NCI-H526 (cell line): ENCODE data around the gene RILPL2.
A peak's percentile ranks its signal among the peaks of the same experiment; 100 is the strongest.
"Not testable (repeated sequence)": the region's sequence is repeated elsewhere in the genome, so short reads cannot be mapped to it uniquely, and the experiment has no call there.

Source experiments
- DNase-seq, 2 experiments: peaks; one replicate each; lab custom pipeline; 2025; lab: John Stamatoyannopoulos, UW

RILPL2 gene

GRCh38 chr12:123436017-123436964, at the start of gene RILPL2:
RILPL2 (minus strand) TSS chr12:123436684; CDS start chr12:123436420, 264 bp downstream.
- peak in 1 of 2 experiments; percentile 68 for DNase-seq

- no peak for DNase-seq
Measured at GRCh38 chr12:123485756-123486155, 49.3 kb upstream of the RILPL2 start.

- DNase-seq = no peak
Measured at GRCh38 chr12:123483602-123484248, 47.2 kb upstream of the RILPL2 start.

GRCh38 chr12:123482876-123483275, 46.4 kb upstream of the RILPL2 start:
- no peak for DNase-seq

- not testable (repeated sequence) for DNase-seq
Measured at GRCh38 chr12:123481251-123481650, 44.8 kb upstream of the RILPL2 start.

GRCh38 chr12:123479442-123480180, 43.1 kb upstream of the RILPL2 start:
- DNase-seq = no peak

GRCh38 chr12:123478762-123479161, 42.3 kb upstream of the RILPL2 start:
- no peak for DNase-seq

GRCh38 chr12:123478069-123478468, 41.6 kb upstream of the RILPL2 start:
- no peak for DNase-seq

GRCh38 chr12:123475246-123475703, 38.8 kb upstream of the RILPL2 start:
- DNase-seq = no peak

- no peak for DNase-seq
Measured at GRCh38 chr12:123474485-123475245, 38.2 kb upstream of the RILPL2 start.

GRCh38 chr12:123472438-123472849, 36.0 kb upstream of the RILPL2 start:
- no peak for DNase-seq

- DNase-seq = no peak
Measured at GRCh38 chr12:123471374-123472068, 35.0 kb upstream of the RILPL2 start.

- DNase-seq = no peak
Measured at GRCh38 chr12:123469978-123470377, 33.5 kb upstream of the RILPL2 start.

- no peak for DNase-seq
Measured at GRCh38 chr12:123468786-123469185, 32.3 kb upstream of the RILPL2 start.

- no peak for DNase-seq
Measured at GRCh38 chr12:123465084-123465483, 28.6 kb upstream of the RILPL2 start.

- DNase-seq = not testable (repeated sequence)
Measured at GRCh38 chr12:123463174-123463573, 26.7 kb upstream of the RILPL2 start.

- peak; percentile 83 to 91 for DNase-seq
Measured at GRCh38 chr12:123457980-123458779, 21.7 kb upstream of the RILPL2 start, which contains the start of gene SNRNP35. SNRNP35 (plus strand) TSS chr12:123458139; CDS start chr12:123465541, 7,402 bp downstream.

GRCh38 chr12:123453165-123453564, 16.7 kb upstream of the RILPL2 start:
- DNase-seq = no peak

- not testable (repeated sequence) for DNase-seq
Measured at GRCh38 chr12:123452276-123452550, 15.7 kb upstream of the RILPL2 start.

- no peak for DNase-seq
Measured at GRCh38 chr12:123450636-123451035, 14.2 kb upstream of the RILPL2 start.
